ENCODE measurements around the gene ESR2. TPM values are rescaled to one million over a fixed set of nuclear protein-coding genes. Genes with fewer than 3 reads are reported as not detected.

The ESR2 gene
- total RNA-seq, 1 experiment from 2014 or later = 0.15 TPM

GRCh38 chr14:64049616-64050381 is 244.4 kb downstream of the ESR2 start:
- no CpG with 5 or more reads among the region's 2 CpGs for WGBS (ENCODE audit: extremely low coverage, insufficient read length, low lambda C conversion rate)
- no peak for TF ChIP-seq CTCF (conservative IDR thresholded peaks at IDR 0.05)
- Mint-ChIP-seq H3K4me1 (peaks cover 10 to 12% of the 10 kb centered on the region in 2 experiments), H3K27me3 (ENCODE audit: low read depth) (no peaks in the 10 kb centered on the region), H3K9me3 (no peaks in the 10 kb centered on the region), H3K4me3 (no peak overlapping the region), H3K27ac (no peak overlapping the region), H3K36me3 (ENCODE audit: insufficient read depth in 1 of 3, low read depth in 3 of 3) (peaks cover 9 to 32% (median 25%) of the 10 kb centered on the region in 3 experiments)
- no peak overlapping the region for H3K9ac ChIP-seq (ENCODE audit: extremely low read depth, insufficient read length, low read length)
- no peaks in the 10 kb centered on the region for H3K79me2 ChIP-seq (ENCODE audit: insufficient read depth, low read length)
- H3K18ac ChIP-seq (ENCODE audit: insufficient read length, low read depth, low read length) = no peak overlapping the region
- no peak overlapping the region for H4K8ac ChIP-seq (replicated peaks; ENCODE audit: insufficient read length, low read depth, low read length)
- H2BK5ac ChIP-seq (ENCODE audit: insufficient read length, low read length) = no peak overlapping the region
- no peak overlapping the region for H2AFZ ChIP-seq (ENCODE audit: low read length)
- H2BK12ac ChIP-seq (ENCODE audit: insufficient read length, low read depth, low read length) = no peak overlapping the region
- H4K20me1 ChIP-seq (ENCODE audit: control insufficient read depth, insufficient read depth, insufficient read length) = no peaks in the 10 kb centered on the region
- no peak overlapping the region for H3T11ph ChIP-seq (ENCODE audit: low read length)
- no peaks in the 10 kb centered on the region for H3K4me1 ChIP-seq (ENCODE audit: insufficient read depth, low read length)
- H3K79me1 ChIP-seq (ENCODE audit: insufficient read depth, low read depth, low read length, poor library complexity, severe bottlenecking) = no peaks in the 10 kb centered on the region
- no peak overlapping the region for H3K56ac ChIP-seq (ENCODE audit: insufficient read length, low read depth, low read length)
- no peak overlapping the region for H2AK5ac ChIP-seq (ENCODE audit: insufficient read length, low read length)
- H3K4me2 ChIP-seq (ENCODE audit: insufficient read depth, insufficient read length, low read length) = no peak overlapping the region
- no peak for DNase-seq
- H3K23ac ChIP-seq (ENCODE audit: insufficient read length, low read depth, low read length) = no peak overlapping the region
- no peak overlapping the region for H4K91ac ChIP-seq (ENCODE audit: insufficient read length, low read depth, low read length)
- H2BK15ac ChIP-seq (ENCODE audit: low read depth, low read length) = no peak overlapping the region
- H4K5ac ChIP-seq (ENCODE audit: insufficient read length, low read depth, low read length) = no peak overlapping the region
- no peak overlapping the region for H3K4ac ChIP-seq (ENCODE audit: low read depth, low read length)
- no peaks in the 10 kb centered on the region for H3K9me3 ChIP-seq (ENCODE audit: control insufficient read depth, low read depth, low read length)
- H2BK120ac ChIP-seq (ENCODE audit: low read depth, low read length, poor library complexity, severe bottlenecking) = no peak overlapping the region
- no peaks in the 10 kb centered on the region for H3K23me2 ChIP-seq (ENCODE audit: insufficient read length, low read depth, low read length, poor library complexity, severe bottlenecking)
- no peak overlapping the region for H2BK20ac ChIP-seq (ENCODE audit: low read depth, low read length, poor library complexity, severe bottlenecking)
- no peak overlapping the region for H3K14ac ChIP-seq (ENCODE audit: insufficient read depth, low read length)
- no peaks in the 10 kb centered on the region for H3K27me3 ChIP-seq (ENCODE audit: insufficient read depth, low read length)
- no peak overlapping the region for H3K27ac ChIP-seq (ENCODE audit: insufficient read length, low read depth, low read length)
